HG02852 (cell line): ENCODE results near the gene CYP4A22.
"Not testable (repeated sequence)": the region's sequence is repeated elsewhere in the genome, so short reads cannot be mapped to it uniquely, and the experiment has no call there.

Experiments used
- ATAC-seq: cut with Tn5 transposase; IDR thresholded peaks from one replicate; pipeline ENCODE4 v1.9.1; 2021; ENCODE audit warnings: mild to moderate bottlenecking, moderate library complexity; ENCODE audit not compliant: unreplicated experiment

The CYP4A22 gene

GRCh38 chr1:47137198-47137597 is at the start of gene CYP4A22:
TSS of gene CYP4A22 (plus strand) at chr1:47137441. CDS start at chr1:47137486, 45 bp downstream.
- no peak for ATAC-seq

DNA sequence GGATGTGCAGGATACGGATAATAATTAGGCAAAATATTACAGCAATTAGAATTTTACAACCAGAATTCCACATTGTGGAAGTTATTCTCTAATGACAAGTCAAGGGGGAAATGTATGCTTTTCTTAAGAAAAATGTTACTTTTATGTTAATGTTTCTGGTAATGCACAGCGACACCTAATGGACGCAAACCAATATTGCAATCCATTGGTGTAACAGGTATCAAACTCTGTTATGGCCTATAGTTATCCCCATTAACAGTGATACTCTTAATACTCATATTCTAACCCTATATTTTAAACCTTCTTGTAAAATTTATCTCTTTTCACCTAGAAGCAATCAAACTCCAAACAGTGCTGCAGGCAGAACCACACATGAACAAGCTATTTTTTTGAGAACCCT is 47.9 kb upstream of the CYP4A22 start:
- ATAC-seq = not testable (repeated sequence)

DNA sequence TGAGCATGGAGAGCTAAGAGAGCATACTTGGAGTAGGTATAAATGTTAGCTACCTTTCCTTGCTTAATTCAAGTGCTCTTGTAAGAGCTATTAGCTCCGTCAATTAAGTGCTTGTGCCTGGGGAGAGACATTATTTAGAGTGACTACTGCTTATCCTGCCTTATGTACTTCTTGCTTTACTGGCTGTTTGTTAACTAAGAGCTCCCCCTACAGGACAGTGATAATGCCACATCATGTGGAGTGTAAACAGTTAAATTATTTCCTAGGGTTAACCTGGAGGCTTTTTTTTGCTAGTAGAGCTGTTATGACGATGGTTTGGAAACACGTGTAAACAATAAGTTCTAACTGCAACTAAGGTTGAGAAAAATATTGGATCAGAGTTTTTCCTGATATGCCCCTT is 45.8 kb upstream of the CYP4A22 start:
- not testable (repeated sequence) for ATAC-seq

DNA sequence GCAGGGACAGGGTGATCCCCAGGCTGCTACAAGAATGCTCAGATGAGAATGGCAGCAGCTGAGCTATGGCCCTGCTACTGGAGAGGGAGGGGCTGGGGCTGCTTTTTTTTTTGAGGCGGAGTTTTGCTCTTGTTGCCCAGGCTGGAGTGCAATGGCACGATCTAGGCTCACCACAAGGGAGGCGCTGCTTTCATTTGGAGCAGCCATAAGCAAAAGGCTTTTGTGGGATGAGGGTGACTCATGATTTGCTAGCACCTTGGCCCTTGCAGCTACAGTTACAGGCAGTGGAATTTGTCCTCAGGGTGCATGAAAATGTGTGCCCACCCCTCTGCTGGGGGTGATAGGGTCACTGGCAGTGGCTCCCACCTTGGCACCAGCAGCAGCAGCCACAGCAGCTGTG is 32.4 kb upstream of the CYP4A22 start:
- ATAC-seq = no peak

GRCh38 chr1:47106792-47107191 is 30.4 kb upstream of the CYP4A22 start:
- no peak for ATAC-seq

- not testable (repeated sequence) for ATAC-seq
Observed at GRCh38 chr1:47107851-47108574, 29.2 kb upstream of the CYP4A22 start.

GRCh38 chr1:47109482-47109881 is 27.8 kb upstream of the CYP4A22 start:
- not testable (repeated sequence) for ATAC-seq

- ATAC-seq = no peak
Observed at GRCh38 chr1:47113178-47113577, 24.1 kb upstream of the CYP4A22 start.

- not testable (repeated sequence) for ATAC-seq
Observed at GRCh38 chr1:47121039-47121438, 16.2 kb upstream of the CYP4A22 start.

DNA sequence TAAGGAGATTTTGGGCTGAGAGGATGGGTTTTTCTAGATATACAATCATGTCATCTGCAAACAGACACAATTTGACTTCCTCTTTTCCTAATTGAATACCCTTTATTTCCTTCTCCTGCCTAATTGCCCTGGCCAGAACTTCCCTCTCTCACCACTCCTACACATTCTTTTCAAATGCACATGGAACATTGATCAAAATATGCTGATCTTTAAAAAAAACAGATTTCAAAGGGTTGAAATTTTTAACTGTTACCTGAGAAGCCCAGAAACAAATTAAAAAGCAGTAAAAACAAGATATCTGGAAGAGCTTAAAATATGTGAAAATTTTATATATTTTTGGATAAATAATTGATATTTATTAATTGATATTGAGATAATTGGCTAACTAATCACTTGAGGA is 12.4 kb upstream of the CYP4A22 start:
- ATAC-seq = not testable (repeated sequence)

DNA sequence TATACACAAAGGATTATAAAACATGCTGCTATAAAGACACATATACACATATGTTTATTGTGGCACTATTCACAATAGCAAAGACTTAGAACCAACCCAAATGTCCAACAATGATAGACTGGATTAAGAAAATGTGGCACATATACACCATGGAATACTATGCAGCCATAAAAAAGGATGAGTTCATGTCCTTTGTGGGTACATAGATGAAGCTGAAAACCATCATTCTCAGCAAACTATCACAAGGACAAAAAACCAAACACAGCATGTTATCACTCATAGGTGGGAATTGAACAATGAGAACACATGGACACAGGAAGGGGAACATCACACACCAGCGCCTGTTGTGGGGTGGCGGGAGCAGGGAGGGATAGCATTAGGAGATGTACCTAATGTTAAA is 10.2 kb upstream of the CYP4A22 start:
- ATAC-seq = not testable (repeated sequence)

DNA sequence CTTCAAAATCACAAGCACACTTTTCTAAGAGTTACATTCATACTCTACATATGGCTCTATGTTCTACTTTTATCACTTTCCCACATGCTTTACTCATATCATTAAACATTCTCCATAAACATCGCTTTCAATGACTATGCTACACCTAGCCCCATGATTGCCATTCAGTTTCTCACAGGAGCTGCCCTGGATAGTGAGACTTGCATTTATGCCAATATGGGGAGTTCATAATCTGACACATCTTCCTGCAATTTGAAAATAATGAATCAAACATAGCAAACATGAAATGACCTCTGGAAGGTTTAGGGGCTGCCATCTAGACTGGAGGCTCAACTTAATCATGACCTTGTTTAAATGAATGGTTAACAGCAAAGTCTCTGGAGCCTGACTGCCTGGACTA is 9.0 kb upstream of the CYP4A22 start:
- no peak for ATAC-seq

GRCh38 chr1:47128854-47129253 is 8.4 kb upstream of the CYP4A22 start:
- ATAC-seq = not testable (repeated sequence)

DNA sequence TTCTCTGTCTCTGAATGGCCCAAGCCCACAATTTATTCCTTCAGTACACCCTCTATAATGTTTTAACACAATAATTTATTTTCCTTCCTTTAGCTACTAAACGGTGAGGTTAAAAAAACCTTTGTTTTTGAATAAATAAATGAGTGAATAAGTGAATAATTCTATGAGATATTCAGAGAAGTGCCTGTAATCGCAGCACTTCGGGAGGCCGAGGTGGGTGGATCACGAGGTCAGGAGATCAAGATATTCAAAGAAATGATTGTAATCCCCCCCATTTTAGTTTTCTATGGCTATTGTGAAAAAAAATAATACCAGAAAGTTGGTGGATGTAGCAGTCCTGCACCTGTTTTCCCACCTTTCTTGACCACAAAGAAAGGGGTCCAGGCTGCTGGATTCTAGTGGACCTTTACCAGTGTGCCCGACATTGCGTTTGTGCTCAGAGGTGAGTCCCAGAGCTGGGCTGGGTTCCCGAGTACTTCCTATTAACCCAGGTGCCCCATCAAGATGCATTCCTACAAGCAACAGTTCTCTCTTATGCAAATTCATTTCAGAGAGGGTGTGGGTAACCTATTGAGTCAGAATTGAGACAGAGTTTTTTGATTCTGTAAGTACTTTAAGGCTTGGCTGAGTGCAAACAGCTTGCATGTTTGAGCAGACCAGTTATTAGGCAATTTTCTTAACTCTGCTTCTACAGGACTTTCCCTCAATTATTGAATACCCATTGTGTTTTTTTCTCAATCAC is 7.6 kb upstream of the CYP4A22 start:
- not testable (repeated sequence) for ATAC-seq

DNA sequence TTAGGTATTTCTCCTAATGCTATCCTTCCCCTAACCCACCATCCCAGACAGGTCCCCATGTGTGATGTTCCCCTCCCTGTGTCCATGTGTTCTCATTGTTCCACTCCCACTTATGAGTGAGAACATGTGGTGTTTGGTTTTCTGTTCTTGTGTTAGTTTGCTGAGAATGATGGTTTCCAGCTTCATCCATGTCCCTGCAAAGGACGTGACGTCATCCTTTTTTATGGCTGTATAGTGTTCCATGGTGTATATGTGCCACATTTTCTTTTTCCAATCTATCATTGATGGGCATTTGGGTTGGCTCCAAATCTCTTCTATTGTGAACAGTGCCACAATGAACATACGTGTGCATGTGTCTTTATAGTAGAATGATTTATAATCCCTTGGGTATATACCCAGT is 4.6 kb upstream of the CYP4A22 start:
- not testable (repeated sequence) for ATAC-seq

GRCh38 chr1:47137925-47138615 is 829 bp downstream of the CYP4A22 start:
- ATAC-seq = no peak

DNA sequence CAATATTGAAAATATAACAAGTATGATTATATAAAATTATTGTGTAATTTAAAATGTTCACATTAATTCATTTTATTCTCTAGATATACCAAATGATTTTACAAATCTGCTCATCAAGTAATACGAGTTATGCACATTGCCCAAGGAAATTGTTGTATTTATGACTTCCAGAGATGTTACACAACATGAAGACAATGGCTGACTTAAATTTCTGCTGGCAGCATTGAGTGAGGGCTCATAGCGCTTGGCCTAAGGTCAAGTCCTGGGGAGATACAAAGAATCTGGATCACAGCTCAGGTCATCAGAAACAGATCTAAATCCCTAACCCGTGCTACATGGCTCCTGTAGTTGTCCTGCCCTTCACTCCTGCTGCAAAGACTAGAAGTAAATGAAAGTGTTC is 3.1 kb downstream of the CYP4A22 start:
- ATAC-seq = not testable (repeated sequence)

GRCh38 chr1:47143654-47144053 is 6.4 kb downstream of the CYP4A22 start:
- ATAC-seq = not testable (repeated sequence)

GRCh38 chr1:47146495-47146894 is 9.3 kb downstream of the CYP4A22 start:
- ATAC-seq = not testable (repeated sequence)

GRCh38 chr1:47147047-47147785 is 10.0 kb downstream of the CYP4A22 start:
- ATAC-seq = no peak

DNA sequence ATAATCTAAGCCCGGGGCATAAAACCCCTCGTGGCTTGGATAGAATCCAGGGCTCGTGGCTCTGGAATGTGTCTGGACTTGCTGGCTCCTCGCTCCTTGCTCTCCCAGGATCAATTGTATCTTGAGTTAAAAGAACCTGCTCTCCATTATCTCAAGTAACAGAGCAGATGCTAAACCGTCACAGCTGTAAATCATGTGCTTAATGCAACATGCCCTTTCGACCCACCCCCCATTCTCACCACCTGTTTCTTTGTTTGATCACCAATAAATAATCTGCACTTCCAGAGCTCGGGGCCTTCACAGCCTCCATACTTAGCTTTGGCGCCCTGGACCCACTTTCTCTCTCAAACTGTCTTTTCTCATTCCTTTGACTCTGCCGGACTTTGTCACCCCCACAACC is 11.9 kb downstream of the CYP4A22 start:
- ATAC-seq = not testable (repeated sequence)
